Glutamatergic neuron (in vitro differentiated cells): Measurements from ENCODE around the gene TXNDC8. TPM values are rescaled to one million over a fixed set of nuclear protein-coding genes. Genes with fewer than 3 reads are reported as not detected.

Experiments
- DNase-seq: peaks from one replicate; pipeline ENCODE4 v3.0.0; 2022
- H3K27ac Mint-ChIP-seq: one replicate; pipeline ENCODE4 v1.8.0; 2020; ENCODE audit warnings: mild to moderate bottlenecking, mixed read lengths, inconsistent platforms; ENCODE audit not compliant: unreplicated experiment
- H3K27me3 Mint-ChIP-seq: one replicate; pipeline ENCODE4 v1.8.0; 2020; ENCODE audit warnings: mild to moderate bottlenecking, moderate library complexity, mixed read lengths, inconsistent platforms; ENCODE audit not compliant: unreplicated experiment
- H3K36me3 Mint-ChIP-seq: one replicate; pipeline ENCODE4 v1.8.0; 2020; ENCODE audit warnings: mild to moderate bottlenecking, mixed read lengths, inconsistent platforms; ENCODE audit not compliant: unreplicated experiment
- H3K4me1 Mint-ChIP-seq: one replicate; pipeline ENCODE4 v1.8.0; 2020; ENCODE audit warnings: mild to moderate bottlenecking, low read depth, mixed read lengths, inconsistent platforms; ENCODE audit not compliant: unreplicated experiment
- H3K4me3 Mint-ChIP-seq: one replicate; pipeline ENCODE4 v1.8.0; 2020; ENCODE audit warnings: mild to moderate bottlenecking, mixed read lengths, inconsistent platforms; ENCODE audit not compliant: unreplicated experiment
- H3K9me3 Mint-ChIP-seq: one replicate; pipeline ENCODE4 v1.8.0; 2020; ENCODE audit warnings: mild to moderate bottlenecking, moderate library complexity, mixed read lengths, inconsistent platforms; ENCODE audit not compliant: unreplicated experiment
- total RNA-seq: library from RNA; stranded (reverse); fragmentation: NEBNext Ultra II Directional; extraction: Animal tissue kit (Norgen Biotek cat#: 25700); gene quantifications from one replicate; pipeline ENCODE4 v1.2.1, GENCODE V29; 2021; ENCODE audit not compliant: unreplicated experiment
- TF ChIP-seq, protein P1 (sequence below): fragments of 200-600 bp; sonication (generic); IDR thresholded peaks from one replicate; pipeline ENCODE4 v1.5.0; 2021; ENCODE audit not compliant: partially characterized antibody, unreplicated experiment

TXNDC8 gene
- total RNA-seq, 1 donor from 2014 or later = not detected

DNA sequence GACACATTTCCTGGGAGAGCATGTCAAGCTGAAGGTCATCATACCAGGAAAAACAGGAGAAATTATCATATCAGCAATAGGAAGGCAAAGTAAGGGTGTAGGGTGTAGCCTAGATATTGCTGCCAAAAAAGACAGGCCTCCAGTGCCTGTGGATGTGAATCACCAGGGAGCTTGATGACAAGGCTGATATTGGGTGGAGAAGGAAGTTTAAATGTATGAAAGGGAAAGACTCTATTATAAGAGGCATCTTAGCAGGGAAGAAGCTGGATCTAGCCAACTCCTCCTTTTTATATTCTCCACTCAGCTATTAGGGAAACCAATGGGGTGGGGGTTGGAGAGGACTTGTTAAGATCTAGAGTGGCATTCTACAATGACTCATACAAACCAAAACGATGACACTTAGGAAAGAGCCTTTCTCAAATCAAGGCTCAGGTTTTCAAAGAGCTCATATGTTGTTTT is 13.4 kb upstream of the TXNDC8 start:
- H3K27me3 Mint-ChIP-seq = no peaks in the 10 kb centered on the region
- no peaks in the 10 kb centered on the region for H3K36me3 Mint-ChIP-seq
- no peak overlapping the region for H3K27ac Mint-ChIP-seq
- no peak overlapping the region for H3K4me3 Mint-ChIP-seq
- TF ChIP-seq, protein P1, sequence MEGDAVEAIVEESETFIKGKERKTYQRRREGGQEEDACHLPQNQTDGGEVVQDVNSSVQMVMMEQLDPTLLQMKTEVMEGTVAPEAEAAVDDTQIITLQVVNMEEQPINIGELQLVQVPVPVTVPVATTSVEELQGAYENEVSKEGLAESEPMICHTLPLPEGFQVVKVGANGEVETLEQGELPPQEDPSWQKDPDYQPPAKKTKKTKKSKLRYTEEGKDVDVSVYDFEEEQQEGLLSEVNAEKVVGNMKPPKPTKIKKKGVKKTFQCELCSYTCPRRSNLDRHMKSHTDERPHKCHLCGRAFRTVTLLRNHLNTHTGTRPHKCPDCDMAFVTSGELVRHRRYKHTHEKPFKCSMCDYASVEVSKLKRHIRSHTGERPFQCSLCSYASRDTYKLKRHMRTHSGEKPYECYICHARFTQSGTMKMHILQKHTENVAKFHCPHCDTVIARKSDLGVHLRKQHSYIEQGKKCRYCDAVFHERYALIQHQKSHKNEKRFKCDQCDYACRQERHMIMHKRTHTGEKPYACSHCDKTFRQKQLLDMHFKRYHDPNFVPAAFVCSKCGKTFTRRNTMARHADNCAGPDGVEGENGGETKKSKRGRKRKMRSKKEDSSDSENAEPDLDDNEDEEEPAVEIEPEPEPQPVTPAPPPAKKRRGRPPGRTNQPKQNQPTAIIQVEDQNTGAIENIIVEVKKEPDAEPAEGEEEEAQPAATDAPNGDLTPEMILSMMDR = no peak
- no peaks in the 10 kb centered on the region for H3K9me3 Mint-ChIP-seq
- DNase-seq = no peak
- no peaks in the 10 kb centered on the region for H3K4me1 Mint-ChIP-seq

DNA sequence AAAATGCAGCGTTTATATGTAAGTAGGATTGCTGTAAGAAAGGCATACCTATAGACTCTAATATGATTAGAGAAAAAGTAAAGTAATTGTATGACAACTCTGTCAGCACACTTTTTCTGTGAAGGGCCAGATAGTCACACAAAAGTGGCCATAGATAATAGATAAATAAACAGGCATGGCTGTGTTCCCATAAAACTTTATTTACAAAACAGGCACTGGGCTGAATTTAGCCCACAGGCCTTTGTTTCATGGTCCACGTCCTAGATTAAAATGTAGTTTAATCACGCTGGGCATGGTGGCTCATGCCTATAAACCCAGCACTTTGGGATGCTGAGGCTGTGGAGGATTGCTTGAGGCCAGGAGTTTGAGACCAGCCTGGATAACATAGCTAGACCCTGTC is 8.7 kb upstream of the TXNDC8 start:
- Mint-ChIP-seq H3K27ac (no peak overlapping the region), H3K4me1 (no peaks in the 10 kb centered on the region), H3K36me3 (no peaks in the 10 kb centered on the region), H3K9me3 (no peaks in the 10 kb centered on the region), H3K4me3 (no peak overlapping the region), H3K27me3 (no peaks in the 10 kb centered on the region)
- TF ChIP-seq, protein P1 = no peak
- DNase-seq = no peak

DNA sequence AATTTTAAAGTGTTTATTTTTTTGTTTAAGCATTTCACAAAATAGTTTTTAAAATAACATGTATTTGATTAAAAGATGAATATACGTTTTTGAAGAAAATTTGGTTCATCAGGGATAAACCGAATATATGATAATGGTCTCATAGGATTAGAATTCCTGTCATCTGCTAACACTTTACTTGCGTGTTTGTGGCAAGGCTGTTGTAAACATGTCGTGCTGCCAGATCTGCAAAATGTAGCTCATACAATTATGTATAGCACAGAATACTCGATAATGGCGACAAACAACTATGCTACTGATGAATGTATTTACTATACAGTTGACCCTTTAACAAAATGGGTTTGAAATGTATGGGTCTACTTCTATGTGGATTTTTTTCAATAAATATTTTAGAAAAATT is 7.2 kb upstream of the TXNDC8 start:
- Mint-ChIP-seq H3K36me3 (no peaks in the 10 kb centered on the region), H3K4me1 (no peaks in the 10 kb centered on the region), H3K27me3 (no peaks in the 10 kb centered on the region), H3K27ac (no peak overlapping the region), H3K9me3 (no peaks in the 10 kb centered on the region), H3K4me3 (no peak overlapping the region)
- DNase-seq = no peak
- TF ChIP-seq, protein P1 = no peak

DNA sequence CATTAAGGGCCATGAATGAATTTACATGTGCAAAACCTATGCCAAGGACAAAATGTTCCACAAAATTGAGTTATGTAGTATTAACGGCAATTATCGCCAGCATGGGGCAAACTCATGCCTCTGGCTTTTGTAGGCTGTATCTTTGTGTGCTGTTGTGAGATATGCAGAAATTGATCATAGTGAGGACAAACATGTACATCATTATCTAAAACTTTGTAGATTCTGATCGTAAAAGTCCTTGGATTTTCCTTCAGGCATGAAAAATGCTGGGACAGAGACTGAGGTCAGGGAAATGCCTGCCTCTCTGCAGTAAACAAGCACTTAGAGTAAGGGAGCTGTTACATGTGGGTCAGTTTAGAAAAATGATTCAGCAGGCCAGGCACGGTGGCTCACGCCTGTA is 5.9 kb upstream of the TXNDC8 start:
- Mint-ChIP-seq H3K27me3 (no peaks in the 10 kb centered on the region), H3K4me1 (no peaks in the 10 kb centered on the region), H3K4me3 (no peak overlapping the region)

DNA sequence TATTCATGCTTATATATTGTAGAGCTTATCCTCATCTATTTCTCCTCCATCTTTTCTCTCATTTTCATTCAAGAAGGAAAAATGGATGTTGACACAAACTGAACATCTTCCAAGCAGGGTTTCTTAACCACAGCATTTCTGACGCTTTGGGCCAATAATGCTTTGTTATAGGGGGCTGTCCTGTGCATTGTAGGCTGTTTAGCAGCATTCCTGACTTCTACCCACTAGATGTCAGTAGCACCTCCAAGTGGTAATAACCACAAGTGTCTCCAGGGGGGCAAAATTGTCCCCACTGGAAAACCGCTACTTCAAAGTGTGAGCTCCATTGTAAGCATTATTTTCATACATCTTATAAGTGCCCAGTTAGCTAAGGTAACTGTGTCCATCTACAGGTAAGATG is 2.6 kb upstream of the TXNDC8 start:
- DNase-seq = no peak
- H3K4me1 Mint-ChIP-seq = no peaks in the 10 kb centered on the region
- H3K36me3 Mint-ChIP-seq = no peaks in the 10 kb centered on the region

More for the DNA sequence above, 5.9 kb upstream of the TXNDC8 start:
- Mint-ChIP-seq H3K36me3 (no peaks in the 10 kb centered on the region), H3K9me3 (no peaks in the 10 kb centered on the region), H3K27ac (no peak overlapping the region)
- no peak for DNase-seq
- TF ChIP-seq, protein P1 = no peak

More for the DNA sequence above, 2.6 kb upstream of the TXNDC8 start:
- Mint-ChIP-seq H3K4me3 (no peak overlapping the region), H3K27me3 (no peaks in the 10 kb centered on the region), H3K27ac (no peak overlapping the region), H3K9me3 (no peaks in the 10 kb centered on the region)
- TF ChIP-seq, protein P1 = no peak
